Bone marrow (tissue), 2 donors: ENCODE measurements around the gene ZNF407.
"Not testable (repeated sequence)": the region's sequence is repeated elsewhere in the genome, so short reads cannot be mapped to it uniquely, and the experiment has no call there.

ENCODE experiments used
- DNase-seq, 2 donors: peaks; one replicate each; lab custom pipeline; 2025; lab: John Stamatoyannopoulos, UW

The ZNF407 gene, protein sequence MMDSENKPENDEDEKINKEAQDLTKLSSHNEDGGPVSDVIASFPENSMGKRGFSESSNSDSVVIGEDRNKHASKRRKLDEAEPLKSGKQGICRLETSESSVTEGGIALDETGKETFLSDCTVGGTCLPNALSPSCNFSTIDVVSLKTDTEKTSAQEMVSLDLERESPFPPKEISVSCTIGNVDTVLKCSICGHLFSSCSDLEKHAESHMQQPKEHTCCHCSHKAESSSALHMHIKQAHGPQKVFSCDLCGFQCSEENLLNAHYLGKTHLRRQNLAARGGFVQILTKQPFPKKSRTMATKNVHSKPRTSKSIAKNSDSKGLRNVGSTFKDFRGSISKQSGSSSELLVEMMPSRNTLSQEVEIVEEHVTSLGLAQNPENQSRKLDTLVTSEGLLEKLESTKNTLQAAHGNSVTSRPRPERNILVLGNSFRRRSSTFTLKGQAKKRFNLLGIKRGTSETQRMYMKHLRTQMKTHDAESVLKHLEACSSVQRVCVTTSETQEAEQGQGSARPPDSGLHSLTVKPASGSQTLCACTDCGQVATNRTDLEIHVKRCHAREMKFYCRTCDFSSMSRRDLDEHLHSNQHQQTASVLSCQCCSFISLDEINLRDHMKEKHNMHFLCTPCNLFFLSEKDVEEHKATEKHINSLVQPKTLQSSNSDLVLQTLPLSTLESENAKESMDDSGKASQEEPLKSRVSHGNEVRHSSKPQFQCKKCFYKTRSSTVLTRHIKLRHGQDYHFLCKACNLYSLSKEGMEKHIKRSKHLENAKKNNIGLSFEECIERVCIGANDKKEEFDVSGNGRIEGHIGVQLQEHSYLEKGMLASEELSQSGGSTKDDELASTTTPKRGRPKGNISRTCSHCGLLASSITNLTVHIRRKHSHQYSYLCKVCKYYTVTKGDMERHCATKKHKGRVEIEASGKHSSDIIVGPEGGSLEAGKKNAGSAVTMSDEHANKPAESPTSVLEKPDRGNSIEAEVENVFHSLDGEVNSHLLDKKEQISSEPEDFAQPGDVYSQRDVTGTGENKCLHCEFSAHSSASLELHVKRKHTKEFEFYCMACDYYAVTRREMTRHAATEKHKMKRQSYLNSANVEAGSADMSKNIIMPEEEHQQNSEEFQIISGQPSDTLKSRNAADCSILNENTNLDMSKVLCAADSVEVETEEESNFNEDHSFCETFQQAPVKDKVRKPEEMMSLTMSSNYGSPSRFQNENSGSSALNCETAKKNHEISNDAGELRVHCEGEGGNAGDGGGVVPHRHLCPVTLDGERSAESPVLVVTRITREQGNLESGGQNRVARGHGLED (N-terminal part only)

DNA sequence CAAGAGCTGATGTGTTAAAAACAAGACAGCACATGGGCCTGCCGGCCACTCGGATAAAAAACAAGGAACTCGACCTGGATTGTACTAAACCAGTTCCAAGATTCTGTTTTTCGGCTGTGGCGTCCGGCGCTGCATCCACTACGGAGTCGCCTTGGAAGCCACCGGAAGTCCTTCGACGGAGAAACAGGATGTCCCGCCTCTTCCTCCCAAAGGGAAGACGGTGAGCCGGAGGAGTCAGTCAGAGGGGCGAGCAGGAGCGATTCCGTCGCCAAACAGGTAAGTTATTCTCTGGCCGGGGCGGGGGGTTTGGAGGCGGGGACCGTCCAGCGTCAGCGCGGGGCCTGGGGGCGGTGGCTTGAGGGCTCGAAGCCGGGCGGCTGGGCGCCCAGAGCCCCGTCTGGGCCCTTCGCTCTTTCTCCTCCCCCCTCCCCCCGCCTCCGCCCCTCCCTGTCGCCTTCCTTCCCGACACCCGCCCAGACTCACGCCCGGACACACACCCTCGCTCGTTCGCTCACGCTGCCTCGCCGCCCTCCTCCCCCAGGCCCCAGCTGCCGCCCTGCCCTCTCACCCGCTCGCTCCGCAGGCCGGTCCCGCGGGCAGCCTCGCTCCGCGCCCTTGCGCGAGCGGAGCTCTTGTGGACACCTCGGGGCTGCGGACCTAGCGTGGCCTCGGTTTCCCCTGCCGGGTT lies at the start of gene ZNF407:
Gene ZNF407 (plus strand): TSS at position 209 of the 688 bp plus-strand sequence. CDS start 33,150 bp downstream, outside the sequence.
- peak; percentile 91 to 97 for DNase-seq

DNA sequence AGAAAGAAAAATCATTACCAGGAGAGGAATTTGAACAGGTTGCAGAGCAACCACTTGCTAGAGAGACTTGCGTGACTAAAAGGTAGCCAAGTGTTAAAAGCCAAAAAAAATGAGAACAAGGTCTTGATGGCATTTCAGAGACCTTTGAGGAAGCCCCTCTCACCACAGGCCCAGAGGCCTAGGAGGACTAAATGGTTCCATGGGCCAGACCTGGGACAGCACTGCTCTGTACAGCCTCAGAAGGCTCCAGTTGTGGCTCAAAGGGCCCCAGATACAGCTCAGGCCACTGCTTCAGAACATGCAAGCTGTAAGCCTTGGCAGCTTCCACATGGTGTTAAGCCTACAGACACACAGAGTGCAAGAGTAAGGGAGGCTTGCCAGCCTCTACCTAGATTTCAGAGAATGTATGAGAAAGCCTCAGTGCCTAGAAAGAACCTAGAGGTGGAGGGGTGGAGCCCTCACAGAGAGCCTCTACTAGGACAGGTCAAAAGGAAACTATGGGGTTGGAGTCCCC lies 48.0 kb upstream of the ZNF407 start:
- no peak for DNase-seq

DNA sequence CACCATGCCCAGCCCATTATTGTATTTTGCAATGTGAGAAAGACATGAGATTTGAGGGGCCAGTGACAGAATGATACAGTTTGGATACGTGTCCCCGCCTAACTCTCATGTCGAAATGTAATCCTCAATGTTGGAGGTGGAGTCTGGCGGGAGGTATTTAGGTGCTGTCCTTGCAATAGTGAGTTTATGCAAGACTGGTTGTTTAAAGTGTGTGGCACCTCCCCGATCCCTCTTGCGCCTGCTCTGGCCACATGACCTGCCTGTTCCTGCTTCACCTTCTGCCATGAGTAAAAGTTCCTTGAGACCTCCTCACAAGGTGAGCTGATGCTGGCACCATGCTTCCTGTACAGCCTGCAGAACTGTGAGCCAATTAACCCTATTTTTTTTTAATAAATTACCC lies 46.8 kb upstream of the ZNF407 start:
- DNase-seq = no peak

DNA sequence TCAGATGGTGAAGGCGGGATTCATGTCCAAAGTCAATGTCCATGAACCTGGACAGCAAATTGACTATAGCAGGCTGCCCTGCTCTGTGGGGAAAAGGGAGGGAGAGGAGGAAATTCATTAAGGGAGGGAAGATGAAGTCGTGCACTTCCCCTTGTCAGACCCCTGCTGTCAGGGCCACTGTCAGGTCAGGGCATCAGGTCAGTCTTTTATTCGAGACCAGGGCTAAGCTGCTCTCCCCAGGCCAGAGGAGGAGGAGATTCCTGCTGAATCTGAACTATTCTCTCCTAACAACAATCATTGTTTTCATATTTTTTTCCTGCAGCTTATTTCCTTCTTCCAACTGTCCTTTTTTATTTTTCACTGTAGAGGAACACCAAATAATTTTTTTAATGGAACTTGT lies 46.2 kb upstream of the ZNF407 start:
- DNase-seq = no peak

DNA sequence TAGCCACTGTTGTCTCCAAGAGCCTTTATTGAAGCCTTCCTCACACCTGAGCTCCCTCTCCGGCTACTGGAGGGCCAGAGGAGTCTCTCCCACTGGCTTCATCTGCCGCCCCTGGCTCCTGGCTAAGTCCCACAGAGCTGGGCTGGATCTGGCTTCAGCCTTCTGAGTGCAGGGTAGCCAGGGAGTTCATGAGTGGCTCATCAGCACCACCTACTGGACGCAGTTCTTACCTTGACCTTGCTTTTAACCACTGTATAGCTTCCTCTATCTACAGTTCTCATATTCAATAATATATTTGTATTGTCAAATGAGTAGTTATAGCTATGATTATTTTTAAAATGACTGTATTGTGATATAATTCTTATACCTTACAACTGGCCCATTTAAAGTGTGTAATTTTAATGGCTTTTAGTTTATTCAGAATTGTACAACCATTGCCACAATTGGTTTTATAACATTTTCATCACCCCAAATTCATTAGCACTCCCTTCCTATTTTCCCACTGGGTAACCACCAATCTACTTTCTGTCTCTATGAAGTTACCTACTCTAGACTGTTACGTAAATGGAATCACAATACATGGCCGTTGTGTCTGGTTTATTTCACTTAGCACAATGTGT lies 45.6 kb upstream of the ZNF407 start:
- peak; percentile 33 to 77 for DNase-seq

DNA sequence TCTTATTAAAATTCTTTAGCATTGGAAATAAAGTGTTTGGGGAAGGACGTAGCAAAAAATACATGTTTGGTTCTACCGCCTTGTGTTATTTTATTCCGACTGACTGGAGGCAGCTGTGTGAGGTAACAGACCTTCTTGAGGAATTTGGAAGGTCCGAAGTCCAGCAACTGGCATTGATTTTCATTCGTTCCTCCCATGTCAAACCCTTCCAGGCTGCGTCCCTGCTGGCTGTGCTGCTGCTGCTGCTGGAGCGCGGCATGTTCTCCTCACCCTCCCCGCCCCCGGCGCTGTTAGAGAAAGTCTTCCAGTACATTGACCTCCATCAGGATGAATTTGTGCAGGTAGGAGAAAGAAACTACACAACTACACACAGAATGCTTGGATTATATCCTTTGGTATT lies 41.5 kb upstream of the ZNF407 start:
- no peak for DNase-seq

DNA sequence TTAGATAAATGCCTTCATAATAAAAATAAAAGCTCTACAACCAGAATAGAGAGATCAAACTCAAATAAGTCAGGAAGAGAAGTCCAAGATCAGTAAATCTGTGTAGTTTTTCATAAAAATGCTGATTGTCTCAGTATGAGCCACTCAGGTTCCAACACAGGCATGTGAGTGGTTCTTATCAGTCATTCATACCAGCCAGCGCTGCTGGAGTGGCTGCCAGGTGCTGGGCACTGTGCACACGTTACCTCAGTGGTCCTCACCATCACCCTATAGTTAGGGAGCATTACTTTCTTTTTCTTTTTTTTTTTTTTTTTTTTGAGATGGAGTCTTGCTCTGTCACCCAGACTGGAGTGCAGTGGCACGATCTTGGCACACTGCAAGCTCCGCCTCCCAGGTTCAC lies 39.6 kb upstream of the ZNF407 start:
- no peak for DNase-seq

DNA sequence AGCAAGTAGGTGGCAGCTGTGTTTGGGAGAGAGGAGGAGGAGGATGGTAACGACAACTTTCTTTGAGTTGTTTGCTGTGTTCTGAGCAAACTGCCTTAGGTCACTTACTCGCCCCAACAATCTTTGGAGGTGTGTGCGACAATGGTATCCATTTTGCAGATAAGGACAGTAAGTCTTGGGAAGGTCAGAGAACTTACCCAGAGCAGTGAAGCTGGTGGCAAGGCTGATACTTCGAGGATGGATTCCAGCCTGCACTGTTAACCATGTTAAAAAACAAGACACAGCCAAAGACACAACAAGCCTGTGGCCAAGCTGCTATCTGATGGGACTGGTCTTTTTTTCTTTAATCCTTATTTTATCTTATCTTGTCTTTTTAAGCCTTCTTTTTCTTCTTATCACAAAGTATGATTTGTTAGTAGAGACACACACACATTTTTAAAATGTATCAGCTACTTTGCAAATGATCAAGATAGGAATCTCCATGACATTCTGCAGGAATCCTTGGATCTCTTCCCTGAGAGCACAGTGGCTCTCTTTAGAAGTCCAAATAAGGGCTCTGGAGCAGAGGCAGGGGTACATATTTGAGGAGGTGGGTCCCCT lies 35.4 kb upstream of the ZNF407 start:
- DNase-seq = no peak

DNA sequence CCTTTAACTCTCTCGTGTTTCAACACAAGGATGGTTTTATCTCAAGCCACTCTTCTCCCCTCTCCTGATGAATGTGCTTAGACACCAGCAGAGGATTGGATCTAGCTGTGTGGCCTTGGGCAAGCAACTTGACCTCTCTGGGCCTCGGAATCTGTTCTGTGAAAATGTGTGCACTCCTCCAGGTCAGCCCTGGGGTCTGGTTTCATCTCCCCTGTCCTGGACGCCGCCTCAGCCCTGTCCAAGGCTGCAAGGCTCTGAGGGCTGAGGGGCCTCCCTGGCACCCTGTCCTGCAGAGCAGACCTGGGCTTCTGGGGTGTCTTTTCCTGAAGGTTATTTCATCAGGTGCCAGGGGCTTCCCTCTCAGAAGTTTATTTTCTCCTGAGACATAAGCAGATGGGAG lies 34.9 kb upstream of the ZNF407 start:
- DNase-seq = no peak

DNA sequence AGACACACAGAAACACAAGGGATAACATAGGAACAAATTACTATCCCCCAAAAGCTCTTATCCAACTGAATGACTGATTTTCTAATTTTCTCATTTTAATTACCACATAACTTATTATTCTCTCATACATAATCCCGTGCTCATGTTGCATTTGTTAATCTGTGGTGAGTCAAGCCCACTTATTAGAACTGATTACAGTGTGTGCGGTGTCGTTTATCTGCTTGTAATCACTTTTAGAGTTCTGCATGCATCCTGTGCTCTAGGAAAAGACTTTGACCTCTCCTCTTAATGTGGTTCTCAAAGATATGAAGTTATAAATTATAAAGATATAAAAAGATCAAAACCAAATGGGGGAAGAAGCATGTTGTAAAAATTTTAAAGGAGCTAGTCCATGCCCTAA lies 33.7 kb upstream of the ZNF407 start:
- DNase-seq = no peak

DNA sequence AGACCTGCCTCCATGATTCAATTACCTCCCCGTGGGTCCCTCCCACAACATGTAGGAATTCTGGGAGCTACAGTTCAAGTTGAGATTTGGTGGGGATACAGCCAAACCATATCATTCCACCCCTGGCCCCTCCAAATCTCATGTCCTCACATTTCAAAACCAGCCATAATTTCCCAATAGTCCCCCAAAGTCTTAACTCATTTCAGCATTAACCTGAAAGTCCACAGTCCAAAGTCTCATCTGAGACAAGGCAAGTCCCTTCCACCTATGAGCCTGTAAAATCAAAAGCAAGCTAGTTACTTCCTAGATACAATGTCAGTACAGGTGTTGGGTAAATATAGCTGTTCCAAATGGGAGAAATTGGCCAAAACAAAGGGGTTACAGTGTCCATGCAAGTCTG lies 32.5 kb upstream of the ZNF407 start:
- not testable (repeated sequence) for DNase-seq

DNA sequence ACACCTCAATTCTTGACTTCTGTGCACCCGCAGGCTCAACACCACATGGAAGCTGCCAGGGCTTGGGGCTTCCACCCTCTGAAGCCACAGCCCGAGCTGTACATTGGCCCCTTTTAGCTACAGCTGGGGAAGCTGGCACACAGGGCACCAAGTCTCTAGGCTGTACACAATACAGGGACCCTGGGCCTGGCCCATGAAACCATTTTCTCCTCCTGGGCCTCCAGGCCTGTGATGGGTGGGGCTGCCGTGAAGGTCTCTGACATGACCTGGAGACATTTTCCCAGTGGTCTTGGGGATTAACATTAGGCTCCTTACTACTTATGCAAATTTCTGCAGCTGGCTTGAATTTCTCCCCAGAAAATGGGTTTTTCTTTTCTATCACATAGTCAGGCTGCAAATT lies 31.7 kb upstream of the ZNF407 start:
- DNase-seq = not testable (repeated sequence)

DNA sequence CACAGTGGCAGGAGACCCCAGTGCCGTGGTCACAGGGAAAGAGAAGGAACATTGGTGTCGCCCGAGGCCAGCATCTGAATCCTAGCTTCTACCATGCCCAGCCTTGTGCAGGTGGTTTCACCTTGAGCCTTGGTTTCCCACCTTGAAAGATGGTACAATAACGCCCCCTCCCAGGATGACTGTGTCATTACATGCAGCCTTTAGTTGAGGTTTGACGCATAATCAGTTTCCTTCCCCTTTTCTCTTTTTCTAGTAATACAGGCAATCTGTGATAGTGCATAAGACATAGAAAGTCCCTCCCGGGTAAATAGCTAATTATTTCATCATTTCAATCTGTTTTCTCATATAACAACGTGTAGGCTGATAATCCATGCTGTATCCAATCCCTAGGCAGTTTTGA lies 29.8 kb upstream of the ZNF407 start:
- no peak for DNase-seq

DNA sequence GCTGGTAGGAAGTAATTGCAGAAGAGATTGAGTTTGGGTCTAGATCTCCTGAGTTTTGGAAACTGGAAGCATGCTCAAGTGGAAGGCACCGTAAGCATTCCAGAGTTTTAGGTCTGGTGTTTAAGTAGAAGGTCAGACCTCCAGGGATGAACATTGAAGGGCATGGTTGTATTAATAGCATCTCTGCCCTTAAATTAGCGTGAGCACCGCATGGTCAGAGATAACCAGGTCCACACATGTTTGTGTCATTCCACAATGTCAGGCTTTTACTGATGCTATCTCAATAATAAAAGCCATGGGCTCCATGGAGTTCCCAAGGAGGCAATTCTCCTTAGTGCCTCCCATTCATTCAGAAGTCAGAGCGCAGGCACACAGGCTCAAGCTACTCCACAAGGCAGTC lies 28.3 kb upstream of the ZNF407 start:
- DNase-seq = no peak

DNA sequence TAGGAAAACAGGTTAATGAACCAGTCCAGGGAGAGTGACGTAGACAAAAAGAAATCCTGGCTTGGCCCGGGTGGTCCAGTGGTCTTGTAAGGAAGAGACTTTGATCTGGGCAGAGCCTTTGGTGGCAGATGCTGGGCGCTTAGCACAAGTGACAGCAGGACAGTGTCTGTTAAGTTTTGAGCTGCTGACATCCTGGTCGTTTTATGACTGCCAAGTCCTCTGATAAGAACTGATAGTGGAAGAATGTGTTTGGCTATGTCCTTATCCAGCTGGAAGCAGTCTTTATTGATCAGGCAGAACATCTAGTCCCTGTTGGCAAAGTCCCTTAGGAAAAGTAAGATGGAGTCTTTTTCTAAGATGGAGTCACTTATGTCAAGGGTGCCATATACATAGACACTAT lies 27.4 kb upstream of the ZNF407 start:
- DNase-seq = no peak

DNA sequence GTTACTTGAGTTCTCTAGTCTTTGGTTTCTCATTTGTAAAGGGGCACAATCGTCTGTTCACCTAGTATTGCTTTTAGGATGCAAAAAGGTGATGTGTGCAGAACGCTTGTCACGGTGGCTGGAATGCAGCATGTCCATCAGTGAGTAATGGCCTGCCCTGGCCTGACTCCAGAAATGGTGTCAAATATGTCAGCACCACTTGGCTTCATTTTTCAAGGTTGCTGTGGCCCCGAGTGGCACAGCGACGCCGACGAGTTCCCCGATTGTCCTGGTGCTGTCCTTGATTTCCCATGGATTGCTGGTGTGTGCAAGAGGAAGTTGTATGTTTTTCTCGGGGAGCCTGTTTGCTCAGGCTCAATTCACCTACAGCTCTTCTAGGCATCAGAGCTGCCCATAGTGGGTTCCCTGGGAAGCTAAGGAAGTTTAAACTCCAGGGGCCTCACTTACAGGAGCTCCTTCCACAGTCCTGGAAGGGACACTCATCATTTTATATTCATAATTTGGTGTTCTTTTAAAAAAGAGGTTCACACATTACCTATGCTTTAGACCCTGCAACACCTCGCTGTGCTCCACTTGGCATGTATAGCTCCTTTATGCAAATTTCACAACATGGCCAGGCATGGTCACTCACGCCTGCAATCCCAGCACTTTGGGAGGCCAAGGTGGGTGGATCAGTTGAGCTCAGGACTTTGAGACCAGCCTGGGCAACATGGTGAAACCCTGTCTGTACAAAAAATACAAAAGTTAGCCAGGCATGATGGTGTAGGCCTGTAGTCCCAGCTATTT lies 25.6 kb upstream of the ZNF407 start:
- no peak for DNase-seq

DNA sequence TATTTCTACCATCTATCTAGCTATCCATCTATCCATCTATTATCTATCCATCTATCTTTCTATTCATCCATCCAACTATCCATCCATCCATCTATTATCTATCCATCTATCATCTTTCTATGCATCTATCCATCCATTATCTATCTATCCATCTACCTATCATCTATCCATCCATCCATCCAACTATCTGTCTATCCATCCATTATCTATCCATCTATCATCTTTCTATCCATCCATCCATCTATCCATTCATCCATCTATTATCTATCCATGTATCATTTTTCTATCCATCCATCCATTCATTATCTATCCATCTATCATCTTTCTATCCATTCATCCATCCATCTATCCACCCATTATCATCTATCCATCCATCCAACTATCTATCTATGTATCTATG lies 24.6 kb upstream of the ZNF407 start:
- no peak for DNase-seq

DNA sequence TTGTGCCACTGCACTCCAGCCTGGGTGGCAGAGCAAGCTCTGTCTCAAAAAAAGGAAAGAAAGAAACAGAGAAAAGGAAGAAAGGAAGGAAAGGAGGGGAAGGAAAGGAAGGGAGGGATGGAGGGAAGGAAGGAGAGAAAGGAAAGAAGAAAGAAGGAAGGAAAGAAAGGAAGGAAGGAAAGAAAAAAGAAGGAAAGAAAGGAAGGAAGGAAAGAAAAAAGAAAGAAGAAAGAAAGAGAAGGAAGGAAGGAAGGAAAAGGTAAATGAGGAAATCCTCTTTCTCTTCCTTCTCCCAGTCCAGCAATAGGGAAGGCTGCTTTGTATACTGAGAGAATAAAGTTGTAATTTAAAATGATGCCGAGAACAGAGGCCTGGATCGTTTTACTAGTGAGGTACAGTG lies 22.8 kb upstream of the ZNF407 start:
- DNase-seq = no peak

DNA sequence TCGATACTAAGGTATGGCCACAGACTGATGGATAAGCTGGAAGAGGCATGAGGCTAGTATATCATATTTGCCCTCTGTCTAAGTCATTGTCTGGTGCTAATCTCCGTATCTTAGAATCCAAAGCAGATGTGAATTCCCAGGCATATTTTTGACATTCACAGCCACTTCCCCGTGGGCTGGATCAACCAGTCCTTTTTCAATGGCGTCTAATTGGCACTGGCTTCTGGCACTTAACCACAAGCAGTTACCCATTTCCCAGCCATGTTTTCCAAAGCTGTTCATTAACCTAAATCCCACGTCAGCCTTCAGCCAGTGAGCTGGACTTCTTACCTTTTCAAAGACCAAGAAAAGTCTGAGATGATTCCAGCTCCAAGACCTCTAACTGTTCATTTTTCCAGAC lies 20.7 kb upstream of the ZNF407 start:
- no peak for DNase-seq
